Measurements from ENCODE around the gene CDH4.

DNA sequence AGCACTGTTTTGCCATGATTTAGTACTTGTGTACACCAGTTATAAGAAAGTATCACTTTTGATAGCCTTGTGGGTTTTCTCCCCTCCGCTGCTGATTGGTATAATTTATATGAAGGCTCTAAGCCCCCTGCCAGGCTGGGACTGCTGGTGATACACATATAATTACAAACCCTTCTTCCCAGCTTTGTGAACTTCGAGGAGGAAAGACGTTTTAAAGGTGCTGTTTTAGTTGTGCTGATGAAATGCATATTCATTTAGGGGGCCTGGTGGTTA, 567.4 kb downstream of the CDH4 start:
- TF ChIP-seq, protein P1, sequence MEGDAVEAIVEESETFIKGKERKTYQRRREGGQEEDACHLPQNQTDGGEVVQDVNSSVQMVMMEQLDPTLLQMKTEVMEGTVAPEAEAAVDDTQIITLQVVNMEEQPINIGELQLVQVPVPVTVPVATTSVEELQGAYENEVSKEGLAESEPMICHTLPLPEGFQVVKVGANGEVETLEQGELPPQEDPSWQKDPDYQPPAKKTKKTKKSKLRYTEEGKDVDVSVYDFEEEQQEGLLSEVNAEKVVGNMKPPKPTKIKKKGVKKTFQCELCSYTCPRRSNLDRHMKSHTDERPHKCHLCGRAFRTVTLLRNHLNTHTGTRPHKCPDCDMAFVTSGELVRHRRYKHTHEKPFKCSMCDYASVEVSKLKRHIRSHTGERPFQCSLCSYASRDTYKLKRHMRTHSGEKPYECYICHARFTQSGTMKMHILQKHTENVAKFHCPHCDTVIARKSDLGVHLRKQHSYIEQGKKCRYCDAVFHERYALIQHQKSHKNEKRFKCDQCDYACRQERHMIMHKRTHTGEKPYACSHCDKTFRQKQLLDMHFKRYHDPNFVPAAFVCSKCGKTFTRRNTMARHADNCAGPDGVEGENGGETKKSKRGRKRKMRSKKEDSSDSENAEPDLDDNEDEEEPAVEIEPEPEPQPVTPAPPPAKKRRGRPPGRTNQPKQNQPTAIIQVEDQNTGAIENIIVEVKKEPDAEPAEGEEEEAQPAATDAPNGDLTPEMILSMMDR (optimal IDR thresholded peaks at IDR 0.05 in 1 of 3, IDR thresholded peaks at IDR 0.05 in 1 of 3, conservative IDR thresholded peaks at IDR 0.05 in 1 of 3; ENCODE audit: extremely low read depth in 1 of 3, insufficient read depth in 2 of 3, low read length in 3 of 3), result no peak
- TF ChIP-seq EZH2 (IDR thresholded peaks at IDR 0.05; ENCODE audit: low read length), result no peak

All from keratinocyte (primary cell).